Measurements from ENCODE around the gene GJC1.
"Not testable (repeated sequence)": the region's sequence is repeated elsewhere in the genome, so short reads cannot be mapped to it uniquely, and the experiment has no call there.

GRCh38 chr17:44808656-44809388 lies 21.3 kb downstream of the GJC1 start:
- TF ChIP-seq CTCF, POLR2A, EP300 (IDR thresholded peaks at IDR 0.05): not testable (repeated sequence)

Data from ovary (tissue), 3 donors.